ENCODE data around the gene ZNHIT2. TPM values are rescaled to one million over a fixed set of nuclear protein-coding genes. Genes with fewer than 3 reads are reported as not detected.
"Not testable (repeated sequence)": the region's sequence is repeated elsewhere in the genome, so short reads cannot be mapped to it uniquely, and the experiment has no call there.

The ZNHIT2 gene
- total RNA-seq, 1 donor from 2014 or later = 4.7 TPM

- DNase-seq = no peak
These were observed 2.1 kb upstream of the ZNHIT2 start for GRCh38 chr11:65119670-65119995.

GRCh38 chr11:65118891-65119669 is 1.6 kb upstream of the ZNHIT2 start:
- DNase-seq = not testable (repeated sequence)

- no peak for DNase-seq
These were observed 766 bp upstream of the ZNHIT2 start for GRCh38 chr11:65118097-65118837.

- peak; percentile 23 for DNase-seq
These were observed 913 bp downstream of the ZNHIT2 start for GRCh38 chr11:65116370-65117205.

- DNase-seq = no peak
These were observed 2.0 kb downstream of the ZNHIT2 start for GRCh38 chr11:65115361-65116082.

- DNase-seq = no peak
These were observed 2.8 kb downstream of the ZNHIT2 start for GRCh38 chr11:65114538-65115171.

- DNase-seq = no peak
These were observed 3.7 kb downstream of the ZNHIT2 start for GRCh38 chr11:65113839-65114238.

- no peak for DNase-seq
These were observed 4.1 kb downstream of the ZNHIT2 start for GRCh38 chr11:65113361-65113756.

- peak; percentile 34 for DNase-seq
These were observed 4.7 kb downstream of the ZNHIT2 start for GRCh38 chr11:65112546-65113360.

GRCh38 chr11:65111744-65112545 is 5.6 kb downstream of the ZNHIT2 start, which contains the start of gene TM7SF2:
Gene TM7SF2, plus strand, starts transcription at chr11:65111872. Its CDS starts 144 bp downstream, at chr11:65112016.
- peak; percentile 96 for DNase-seq

- no peak for DNase-seq
These were observed 6.2 kb downstream of the ZNHIT2 start for GRCh38 chr11:65111159-65111743.

GRCh38 chr11:65110354-65110861 is 7.1 kb downstream of the ZNHIT2 start:
- peak; percentile 81 for DNase-seq

GRCh38 chr11:65109231-65110198 is 8.0 kb downstream of the ZNHIT2 start:
- DNase-seq = no peak

GRCh38 chr11:65108469-65109123 is 8.9 kb downstream of the ZNHIT2 start:
- no peak for DNase-seq

- DNase-seq = no peak
These were observed 9.6 kb downstream of the ZNHIT2 start for GRCh38 chr11:65107751-65108468.

GRCh38 chr11:65107078-65107477 is 10.4 kb downstream of the ZNHIT2 start:
- no peak for DNase-seq

- DNase-seq = no peak
These were observed 12.9 kb downstream of the ZNHIT2 start for GRCh38 chr11:65104628-65105027.

Measured in occipital lobe (tissue), 2 donors.